ENCODE results near the gene XRCC5.

- TF ChIP-seq EZH2 (IDR thresholded peaks at IDR 0.05; ENCODE audit: borderline replicate concordance, insufficient read depth, low read depth, low read length, poor library complexity, severe bottlenecking), result no peak
- TF ChIP-seq, protein P1, sequence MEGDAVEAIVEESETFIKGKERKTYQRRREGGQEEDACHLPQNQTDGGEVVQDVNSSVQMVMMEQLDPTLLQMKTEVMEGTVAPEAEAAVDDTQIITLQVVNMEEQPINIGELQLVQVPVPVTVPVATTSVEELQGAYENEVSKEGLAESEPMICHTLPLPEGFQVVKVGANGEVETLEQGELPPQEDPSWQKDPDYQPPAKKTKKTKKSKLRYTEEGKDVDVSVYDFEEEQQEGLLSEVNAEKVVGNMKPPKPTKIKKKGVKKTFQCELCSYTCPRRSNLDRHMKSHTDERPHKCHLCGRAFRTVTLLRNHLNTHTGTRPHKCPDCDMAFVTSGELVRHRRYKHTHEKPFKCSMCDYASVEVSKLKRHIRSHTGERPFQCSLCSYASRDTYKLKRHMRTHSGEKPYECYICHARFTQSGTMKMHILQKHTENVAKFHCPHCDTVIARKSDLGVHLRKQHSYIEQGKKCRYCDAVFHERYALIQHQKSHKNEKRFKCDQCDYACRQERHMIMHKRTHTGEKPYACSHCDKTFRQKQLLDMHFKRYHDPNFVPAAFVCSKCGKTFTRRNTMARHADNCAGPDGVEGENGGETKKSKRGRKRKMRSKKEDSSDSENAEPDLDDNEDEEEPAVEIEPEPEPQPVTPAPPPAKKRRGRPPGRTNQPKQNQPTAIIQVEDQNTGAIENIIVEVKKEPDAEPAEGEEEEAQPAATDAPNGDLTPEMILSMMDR (IDR thresholded peaks at IDR 0.05), result no peak
These were observed 26.3 kb upstream of the XRCC5 start for GRCh38 chr2:216082805-216083204.
